Vagina (tissue), 2 donors: ENCODE measurements around the gene LRRC42.

ENCODE experiments used
- CTCF ChIP-seq, 3 experiments: fragments of 450-650 bp in 2 of 3; fragments of 200-600 bp in 1 of 3; sonication (generic) in 1 of 3; IDR thresholded peaks; one replicate each; pipeline ENCODE4 v1.5.1; 2017 to 2019; ENCODE audit warnings: antibody characterized with exemption in 3 of 3, mild to moderate bottlenecking in 2 of 3, moderate library complexity in 2 of 3
- POLR2A ChIP-seq, 2 donors: fragments of 450-650 bp; IDR thresholded peaks; one replicate each; pipeline ENCODE4 v1.6.1; 2017; ENCODE audit warnings: antibody characterized with exemption in 2 of 2, mild to moderate bottlenecking in 2 of 2, moderate library complexity in 2 of 2

- TF ChIP-seq POLR2A (IDR thresholded peaks at IDR 0.05) (no peak), CTCF (IDR thresholded peaks at IDR 0.05) (no peak)
Measured at GRCh38 chr1:53982034-53982762, 36.0 kb downstream of the LRRC42 start.
